Measurements from ENCODE around the gene SCIN. TPM values are rescaled to one million over a fixed set of nuclear protein-coding genes. Genes with fewer than 3 reads are reported as not detected.

The SCIN gene
- total and polyA plus RNA-seq, 2 donors (not counting 1 experiment from before 2014, with no cell fraction given): 0.49 to 0.97 TPM

DNA sequence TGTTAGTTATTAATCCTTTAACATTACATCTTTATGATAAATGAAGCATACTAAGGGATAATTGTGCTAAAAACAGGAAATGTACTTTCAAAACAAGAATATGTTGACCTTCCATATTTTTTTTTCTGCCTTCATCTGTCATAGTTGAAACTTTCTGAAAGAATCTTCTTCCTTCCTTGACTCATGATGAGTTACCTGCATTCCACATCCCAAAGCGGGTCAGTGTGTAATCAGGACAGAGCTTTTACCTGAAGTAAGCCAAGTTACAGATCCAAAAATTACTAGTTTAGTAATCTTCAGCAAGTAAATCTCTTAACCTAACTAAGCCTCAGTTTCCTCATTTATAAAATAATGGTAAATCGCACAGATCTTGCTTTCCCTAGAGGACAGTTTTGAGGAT lies 103.5 kb downstream of the SCIN start:
- CTCF ChIA-PET: interaction anchor here (1.6 to 1.7 kb wide), 2 partner anchors 12 to 444 kb away, joined by 5 to 9 read pairs; no protein-coding TSS in a partner anchor
- Histone ChIP-seq H3K27me3 (replicated peaks in 1 of 4; ENCODE audit: control extremely low read depth in 1 of 4, control insufficient read depth in 3 of 4, insufficient read depth in 4 of 4, low read length in 3 of 4) (no peaks in the 10 kb centered on the region), H3K79me2 (ENCODE audit: control insufficient read depth, insufficient read depth, low read length) (no peaks in the 10 kb centered on the region), H3K4me2 (replicated peaks; ENCODE audit: low read depth, low read length, poor library complexity, severe bottlenecking) (no peak overlapping the region), H3K4me1 (ENCODE audit: control insufficient read depth in 2 of 2, insufficient read depth in 2 of 2, low read length in 2 of 2) (peaks cover 23 to 33% of the 10 kb centered on the region in 2 donors), H3K9me3 (ENCODE audit: control extremely low read depth in 1 of 3, control insufficient read depth in 2 of 3, insufficient read depth in 1 of 3, low read length in 2 of 3) (peaks cover 0 to 12% (median 0%) of the 10 kb centered on the region in 3 donors), H3K9ac (ENCODE audit: low read length) (no peak overlapping the region), H3K27ac (ENCODE audit: low read length in 2 of 2) (no peak overlapping the region), H3K4me3 (ENCODE audit: control extremely low read depth in 1 of 5, extremely low read depth in 1 of 5, insufficient read depth in 1 of 5, low read depth in 2 of 5, low read length in 4 of 5) (no peak overlapping the region), H3K36me3 (replicated peaks in 1 of 2; ENCODE audit: control extremely low read depth in 1 of 2, control insufficient read depth in 1 of 2, extremely low read depth in 1 of 2, insufficient read depth in 2 of 2, low read length in 1 of 2) (no peaks in the 10 kb centered on the region), H2AFZ (ENCODE audit: insufficient read depth, low read depth, low read length, poor library complexity, severe bottlenecking) (no peak overlapping the region), H4K20me1 (ENCODE audit: control insufficient read depth, insufficient read depth, low read length, poor library complexity, severe bottlenecking) (no peaks in the 10 kb centered on the region)
- Mint-ChIP-seq H3K4me1 (peaks cover 43% of the 10 kb centered on the region), H3K27ac (no peak overlapping the region), H3K27me3 (no peaks in the 10 kb centered on the region), H3K4me3 (no peak overlapping the region), H3K9me3 (ENCODE audit: insufficient read depth) (no peaks in the 10 kb centered on the region)
- no peak for TF ChIP-seq EZH2 (IDR thresholded peaks at IDR 0.05; ENCODE audit: borderline replicate concordance, insufficient read depth, low read depth, low read length, poor library complexity, severe bottlenecking)
- TF ChIP-seq, protein P1, sequence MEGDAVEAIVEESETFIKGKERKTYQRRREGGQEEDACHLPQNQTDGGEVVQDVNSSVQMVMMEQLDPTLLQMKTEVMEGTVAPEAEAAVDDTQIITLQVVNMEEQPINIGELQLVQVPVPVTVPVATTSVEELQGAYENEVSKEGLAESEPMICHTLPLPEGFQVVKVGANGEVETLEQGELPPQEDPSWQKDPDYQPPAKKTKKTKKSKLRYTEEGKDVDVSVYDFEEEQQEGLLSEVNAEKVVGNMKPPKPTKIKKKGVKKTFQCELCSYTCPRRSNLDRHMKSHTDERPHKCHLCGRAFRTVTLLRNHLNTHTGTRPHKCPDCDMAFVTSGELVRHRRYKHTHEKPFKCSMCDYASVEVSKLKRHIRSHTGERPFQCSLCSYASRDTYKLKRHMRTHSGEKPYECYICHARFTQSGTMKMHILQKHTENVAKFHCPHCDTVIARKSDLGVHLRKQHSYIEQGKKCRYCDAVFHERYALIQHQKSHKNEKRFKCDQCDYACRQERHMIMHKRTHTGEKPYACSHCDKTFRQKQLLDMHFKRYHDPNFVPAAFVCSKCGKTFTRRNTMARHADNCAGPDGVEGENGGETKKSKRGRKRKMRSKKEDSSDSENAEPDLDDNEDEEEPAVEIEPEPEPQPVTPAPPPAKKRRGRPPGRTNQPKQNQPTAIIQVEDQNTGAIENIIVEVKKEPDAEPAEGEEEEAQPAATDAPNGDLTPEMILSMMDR (IDR thresholded peaks at IDR 0.05): no peak
- intact Hi-C loops (cut with micrococcal nuclease): no loop called here
- WGBS (ENCODE audit: insufficient coverage): 100% methylated on average over 1 of the region's 2 CpGs
- POLR2A ChIA-PET: no interaction called here
- ATAC-seq (ENCODE audit: low read depth) (no peak), DNase-seq (no peak)

DNA sequence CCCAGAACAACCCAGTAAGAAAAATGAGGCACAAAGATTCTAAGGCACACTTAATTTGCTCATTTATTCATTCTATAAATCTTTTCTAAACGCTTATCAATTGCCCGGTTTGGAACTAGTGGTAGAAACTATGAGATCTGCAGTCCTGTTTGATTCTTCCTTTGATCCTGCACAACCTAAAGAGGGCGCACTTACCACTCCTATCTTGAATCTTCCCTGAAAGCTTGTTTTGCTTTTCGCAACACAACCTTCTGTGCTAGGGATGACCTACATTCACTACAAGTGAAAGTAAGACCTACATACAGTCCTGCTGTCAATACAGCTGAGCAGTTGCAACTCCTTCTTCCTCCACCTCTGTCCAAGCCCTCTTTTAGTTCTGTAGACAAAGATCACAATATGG lies 104.3 kb downstream of the SCIN start:
- no peak overlapping the region for H3K27ac Mint-ChIP-seq
- WGBS (ENCODE audit: insufficient coverage): 77% methylated on average over 2 of the region's 4 CpGs
- no peaks in the 10 kb centered on the region for H3K9me3 Mint-ChIP-seq (ENCODE audit: insufficient read depth)
- no peak overlapping the region for H3K4me3 Mint-ChIP-seq
- peaks cover 17 to 25% of the 10 kb centered on the region in 2 donors for H3K4me1 ChIP-seq (ENCODE audit: control insufficient read depth in 2 of 2, insufficient read depth in 2 of 2, low read length in 2 of 2)
- no peak for TF ChIP-seq EZH2 (IDR thresholded peaks at IDR 0.05; ENCODE audit: borderline replicate concordance, insufficient read depth, low read depth, low read length, poor library complexity, severe bottlenecking)
- TF ChIP-seq, protein P1 (IDR thresholded peaks at IDR 0.05): peak; percentile 41
- ATAC-seq (ENCODE audit: low read depth): peak; percentile 43
- H3K9me3 ChIP-seq (ENCODE audit: control extremely low read depth in 1 of 3, control insufficient read depth in 2 of 3, insufficient read depth in 1 of 3, low read length in 2 of 3): peaks cover 0 to 11% (median 0%) of the 10 kb centered on the region in 3 donors
- CTCF ChIA-PET: interaction anchor here (1.2 to 1.7 kb wide), 5 partner anchors 9 to 443 kb away, joined by 3 to 9 read pairs (median 6); no protein-coding TSS in a partner anchor
- no peak overlapping the region for H3K9ac ChIP-seq (ENCODE audit: low read length)
- peaks cover 35% of the 10 kb centered on the region for H3K4me1 Mint-ChIP-seq
- intact Hi-C loops (cut with micrococcal nuclease): no loop called here
- H3K36me3 ChIP-seq (replicated peaks in 1 of 2; ENCODE audit: control extremely low read depth in 1 of 2, control insufficient read depth in 1 of 2, extremely low read depth in 1 of 2, insufficient read depth in 2 of 2, low read length in 1 of 2): no peaks in the 10 kb centered on the region
- POLR2A ChIA-PET: no interaction called here
- H3K79me2 ChIP-seq (ENCODE audit: control insufficient read depth, insufficient read depth, low read length): no peaks in the 10 kb centered on the region
- no peak overlapping the region for H3K4me3 ChIP-seq (ENCODE audit: control extremely low read depth in 1 of 5, extremely low read depth in 1 of 5, insufficient read depth in 1 of 5, low read depth in 2 of 5, low read length in 4 of 5)
- DNase-seq: peak; percentile 66
- peak overlapping the region in 1 of 2 donors; percentile 13 for H3K27ac ChIP-seq (ENCODE audit: low read length in 2 of 2)
- no peaks in the 10 kb centered on the region for H4K20me1 ChIP-seq (ENCODE audit: control insufficient read depth, insufficient read depth, low read length, poor library complexity, severe bottlenecking)
- peak overlapping the region; percentile 18 for H2AFZ ChIP-seq (ENCODE audit: insufficient read depth, low read depth, low read length, poor library complexity, severe bottlenecking)
- no peaks in the 10 kb centered on the region for H3K27me3 Mint-ChIP-seq
- H3K27me3 ChIP-seq (replicated peaks in 1 of 4; ENCODE audit: control extremely low read depth in 1 of 4, control insufficient read depth in 3 of 4, insufficient read depth in 4 of 4, low read length in 3 of 4): no peaks in the 10 kb centered on the region
- no peak overlapping the region for H3K4me2 ChIP-seq (replicated peaks; ENCODE audit: low read depth, low read length, poor library complexity, severe bottlenecking)
